A549 (cell line): Measurements from ENCODE around the gene CREBL2.

ENCODE experiments used
- CTCF ChIP-seq: fragments of >200 bp; sonication (Bioruptor Twin); formaldehyde crosslinking; IDR thresholded peaks from 3 replicates; pipeline ENCODE4 v1.5.1; 2016
- USF2 ChIP-seq: fragments of 450-650 bp; IDR thresholded peaks from 2 replicates; pipeline ENCODE4 v1.6.1; 2014; ENCODE audit warnings: antibody characterized with exemption

- TF ChIP-seq USF2 (no peak), CTCF (no peak)
Measured at GRCh38 chr12:12689647-12690300, 78.1 kb downstream of the CREBL2 start.
